Activated CD4-positive, alpha-beta T cell treated with anti-CD3 and anti-CD28 coated beads, Interleukin-2, amount 50 U/mL, for 24 hours (primary cell): ENCODE data around the gene ZFP36L2.

Experiments used
- DNase-seq, 2 donors: peaks; one replicate each; pipeline ENCODE4 v3.0.0-alpha.2; 2020; ENCODE audit warnings: low read depth in 1 of 2, low spot score in 1 of 2

ZFP36L2 gene

DNA sequence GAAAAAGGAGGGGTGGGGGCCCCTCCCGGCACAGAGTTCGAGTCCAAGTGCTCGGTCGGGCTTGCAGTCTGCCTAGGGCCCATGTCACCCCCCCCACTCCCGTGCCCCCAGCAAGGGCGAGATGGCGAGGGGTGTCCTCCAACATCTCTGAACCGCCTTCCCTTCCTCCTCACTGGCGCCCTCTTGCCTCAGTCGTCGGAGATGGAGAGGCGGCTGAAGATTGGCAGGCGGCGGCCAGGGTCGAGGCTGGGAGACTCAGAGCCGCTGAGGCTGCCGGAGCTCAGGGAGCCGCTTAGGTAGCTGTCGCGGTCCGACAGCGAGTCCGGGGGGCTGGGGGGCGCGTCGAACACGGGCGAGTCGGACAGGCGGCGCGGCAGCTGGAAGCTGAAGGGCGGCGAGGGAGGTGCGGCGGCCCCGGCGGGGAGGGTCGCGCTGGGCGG, 2.3 kb downstream of the ZFP36L2 start:
- peak; percentile 48 to 57 for DNase-seq

- DNase-seq = no peak
These were observed 2.8 kb downstream of the ZFP36L2 start for GRCh38 chr2:43223521-43224001.

DNA sequence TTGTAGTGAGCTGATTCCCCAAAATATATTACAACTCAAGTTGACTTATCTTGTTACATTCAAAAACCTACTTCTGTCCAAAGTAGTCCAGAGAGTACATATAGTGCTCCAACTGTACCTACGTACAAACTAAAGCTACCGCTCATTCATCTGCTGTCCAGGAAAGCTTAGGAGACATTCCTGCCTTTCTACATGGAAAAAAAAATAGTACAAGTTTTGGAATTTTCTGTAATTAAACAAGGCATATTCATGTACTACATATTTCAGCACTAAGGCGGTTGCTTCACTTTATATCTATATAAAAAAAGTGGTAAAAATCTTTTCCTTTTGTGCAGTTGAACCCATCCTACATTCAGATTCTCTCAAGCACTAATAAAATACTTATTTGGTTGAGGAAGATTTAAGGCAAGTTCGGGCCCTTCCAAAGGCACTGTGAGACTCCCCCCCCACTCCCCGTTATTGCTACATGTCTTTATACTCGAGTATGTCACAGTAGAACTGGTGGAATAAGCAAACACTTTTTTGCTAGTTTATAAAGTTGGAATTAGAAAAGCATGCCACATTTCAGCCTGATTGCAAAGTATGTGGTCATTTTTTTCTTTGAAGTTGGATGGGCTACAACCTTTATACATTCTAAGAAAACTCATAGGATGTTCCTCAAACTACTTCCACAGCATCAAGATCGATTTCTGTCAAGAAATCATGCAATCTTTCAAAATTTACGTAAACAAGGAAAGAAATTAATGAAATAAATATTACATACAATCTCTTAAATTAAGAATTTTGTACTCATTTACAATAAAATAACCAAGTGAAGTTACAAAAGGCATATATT, 3.7 kb downstream of the ZFP36L2 start:
- no peak for DNase-seq

- peak in 1 of 2 donors; percentile 52 for DNase-seq
These were observed 4.5 kb downstream of the ZFP36L2 start for GRCh38 chr2:43221763-43222474.

DNA sequence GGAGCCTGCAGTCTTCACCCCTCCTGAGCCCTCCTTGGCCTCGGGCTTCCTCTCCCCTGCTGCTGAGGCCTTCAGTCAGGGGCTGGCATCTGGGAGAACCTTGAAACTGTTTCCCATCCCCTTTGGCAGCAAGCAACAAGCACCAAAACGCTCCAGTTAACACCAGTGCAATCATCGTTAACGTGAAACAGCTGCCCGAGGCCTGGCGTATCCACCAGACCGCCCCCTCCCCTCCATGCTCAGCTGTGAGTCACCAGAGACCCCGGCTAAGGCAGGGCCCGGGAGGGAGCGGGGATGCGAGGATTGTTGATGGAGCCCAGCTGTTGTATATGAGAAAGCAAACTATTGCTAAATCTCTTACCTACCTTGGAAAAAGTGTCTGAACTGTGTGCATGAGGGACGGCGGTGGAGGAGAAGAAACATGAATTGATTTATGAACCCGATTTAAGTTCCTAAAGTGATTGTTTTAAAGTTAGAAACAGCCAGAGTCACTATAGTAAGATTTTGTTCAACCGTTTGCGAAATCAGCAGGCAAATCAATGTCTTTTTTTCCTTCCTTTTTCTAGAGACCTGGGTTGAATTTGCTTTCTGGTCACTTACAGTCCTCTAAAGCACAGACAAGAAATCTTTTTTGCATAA, 5.2 kb downstream of the ZFP36L2 start:
- no peak for DNase-seq

DNA sequence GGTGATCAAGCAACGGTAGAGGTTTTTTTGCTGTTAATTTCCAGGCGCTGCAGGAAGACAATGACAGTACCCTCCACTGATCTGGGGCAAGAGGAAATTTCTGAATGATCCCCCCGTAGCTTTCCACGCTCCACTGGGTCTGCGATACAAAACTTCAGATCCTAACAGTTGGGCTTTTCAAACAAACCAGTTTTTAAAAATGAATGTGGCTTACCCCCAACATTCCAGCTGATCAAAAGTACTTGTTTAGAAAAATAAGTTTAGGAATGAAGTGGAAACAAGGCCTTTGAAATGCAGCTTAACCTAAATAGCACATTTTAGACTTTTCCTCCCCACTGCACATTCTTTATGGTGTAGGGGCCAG, 5.7 kb downstream of the ZFP36L2 start:
- no peak for DNase-seq

DNA sequence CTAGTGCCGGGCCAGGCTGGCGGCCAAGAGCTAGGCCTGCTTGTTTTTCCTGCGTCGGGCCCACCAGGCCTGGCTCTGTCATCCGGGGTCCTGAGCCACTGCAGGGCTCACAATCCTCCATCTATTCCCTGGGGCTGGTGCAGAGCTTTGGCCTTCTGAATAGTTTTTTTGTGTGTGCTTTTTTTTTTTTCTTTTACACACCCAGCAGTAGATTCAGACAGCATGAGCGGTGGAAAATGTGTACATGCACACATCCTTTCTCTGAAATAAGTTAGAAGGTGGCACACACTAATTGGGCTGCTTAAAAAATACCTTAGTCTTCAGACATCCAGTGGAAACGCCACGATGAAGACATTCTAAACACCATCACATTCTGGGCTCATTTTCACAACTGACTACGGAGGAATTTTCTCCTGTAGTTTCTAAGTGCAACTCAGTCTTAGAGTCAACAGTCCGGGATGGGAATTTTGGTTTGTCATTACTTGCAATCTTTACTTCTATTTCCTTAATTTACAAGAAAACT, 6.1 kb downstream of the ZFP36L2 start:
- DNase-seq = peak in 1 of 2 donors; percentile 37

- peak; percentile 44 to 71 for DNase-seq
These were observed 6.8 kb downstream of the ZFP36L2 start for GRCh38 chr2:43219383-43220228.

DNA sequence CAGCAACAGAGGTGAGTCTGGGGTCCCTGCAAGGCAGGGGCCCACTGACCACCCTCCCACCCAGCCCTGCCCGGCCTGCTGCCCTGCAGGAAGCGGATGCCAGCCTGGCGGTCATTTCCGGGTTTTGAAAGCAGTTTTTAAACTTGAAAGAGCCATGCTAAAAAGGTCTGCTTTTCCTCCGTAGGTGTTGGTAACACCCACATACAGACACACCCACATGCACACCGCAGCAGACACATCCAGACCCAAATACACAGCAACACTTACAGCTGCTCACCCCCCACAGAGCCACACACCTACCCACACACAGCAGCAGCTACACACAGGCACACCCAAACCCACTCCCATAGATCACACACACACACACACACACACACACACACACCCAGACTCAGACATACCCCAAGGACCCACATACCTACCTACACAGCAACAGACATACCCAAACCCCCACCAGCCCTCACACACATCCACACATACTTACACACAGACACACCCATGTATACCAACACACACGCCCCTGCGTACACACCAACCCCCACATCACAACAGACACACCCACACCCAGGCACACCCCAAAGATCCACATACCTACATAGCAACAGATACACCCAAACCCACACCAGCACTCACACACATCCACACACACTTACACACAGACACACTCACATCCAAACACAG, 7.6 kb downstream of the ZFP36L2 start:
- peak in 1 of 2 donors; percentile 49 for DNase-seq

GRCh38 chr2:43218155-43218701, 8.2 kb downstream of the ZFP36L2 start:
- DNase-seq = no peak

- no peak for DNase-seq
These were observed 8.9 kb downstream of the ZFP36L2 start for GRCh38 chr2:43217228-43218154.

DNA sequence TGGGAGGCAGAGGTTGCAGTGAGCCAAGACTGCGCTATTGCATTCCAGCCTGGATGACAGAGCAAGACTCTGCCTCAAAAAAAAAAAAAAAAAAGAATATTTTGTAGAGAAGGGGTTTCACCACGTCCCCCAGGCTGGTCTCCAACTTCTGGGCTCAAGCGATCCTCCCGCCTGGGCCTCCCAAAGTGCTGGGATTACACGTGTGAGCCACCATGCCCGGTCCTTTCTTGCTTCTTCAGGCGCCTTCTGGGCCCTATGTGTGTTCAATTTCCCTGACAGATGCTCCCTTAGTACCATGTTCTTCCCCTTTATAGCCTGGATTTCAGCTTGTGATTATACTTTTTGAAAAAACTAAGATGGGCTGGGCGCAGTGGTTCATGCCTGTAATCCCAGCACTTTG, 9.8 kb downstream of the ZFP36L2 start:
- no peak for DNase-seq

DNA sequence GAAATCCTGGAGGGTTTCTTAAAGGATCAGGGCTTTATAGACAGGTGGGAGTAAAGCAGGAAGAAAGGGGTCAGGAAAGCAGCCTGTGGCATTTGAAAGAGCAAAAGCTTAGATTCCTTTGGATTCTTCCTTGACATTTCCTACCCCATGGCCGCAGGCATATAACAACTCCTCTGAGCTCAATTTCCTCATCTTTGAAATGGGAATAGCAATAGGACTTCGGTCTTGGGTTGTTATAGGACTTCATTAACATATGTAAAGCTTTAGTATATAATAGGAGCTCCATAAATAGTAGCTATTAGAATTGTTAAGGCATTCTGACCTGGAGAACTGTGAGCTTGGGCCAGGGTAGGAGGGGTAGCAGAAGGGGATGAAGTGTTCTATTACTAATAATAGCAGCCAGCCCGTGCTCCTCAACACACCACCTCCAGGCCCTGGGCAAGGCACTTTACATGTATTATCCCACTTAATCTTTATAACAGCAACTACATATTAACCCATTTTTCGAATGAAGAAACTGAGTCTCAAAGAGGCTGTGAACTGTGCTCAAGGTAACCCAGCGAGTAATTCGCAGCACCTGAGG, 10.6 kb downstream of the ZFP36L2 start:
- no peak for DNase-seq

- no peak for DNase-seq
These were observed 12.2 kb downstream of the ZFP36L2 start for GRCh38 chr2:43214253-43214652.

- DNase-seq = no peak
These were observed 13.5 kb downstream of the ZFP36L2 start for GRCh38 chr2:43212931-43213330.

DNA sequence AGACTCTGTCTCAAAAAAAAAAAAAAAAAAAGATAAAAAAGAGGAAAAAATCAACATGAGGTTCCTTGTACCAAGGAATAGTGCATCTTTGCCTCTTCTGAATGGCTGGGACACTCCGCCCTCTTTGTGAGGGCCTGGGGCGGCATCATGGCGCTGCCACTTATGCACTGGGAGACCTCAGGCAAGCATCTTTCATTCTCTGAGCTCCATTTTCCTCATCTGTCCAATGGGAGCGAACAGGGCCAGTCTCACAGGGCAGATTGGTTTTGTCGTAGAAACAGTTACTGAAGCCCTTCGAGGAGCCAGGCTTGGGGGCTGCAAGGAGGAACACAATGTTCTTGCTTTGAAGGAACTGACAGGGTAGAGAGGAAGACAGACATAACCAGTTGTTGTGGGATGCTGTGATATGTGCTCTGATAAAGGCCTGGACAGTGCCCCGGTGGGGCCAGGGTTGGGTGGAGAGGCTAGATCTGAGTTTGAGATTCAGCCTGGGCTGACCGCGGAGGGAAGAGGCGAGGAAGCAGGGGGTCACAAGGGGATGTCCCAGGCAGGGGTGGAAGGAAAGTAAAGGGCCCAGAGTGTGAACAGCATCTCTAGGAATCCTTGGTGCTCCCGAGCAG, 14.1 kb downstream of the ZFP36L2 start:
- DNase-seq = no peak

- no peak for DNase-seq
These were observed 15.7 kb downstream of the ZFP36L2 start for GRCh38 chr2:43210467-43211303.
